Prostate gland (tissue), 2 donors: ENCODE measurements around the gene KIAA1671. TPM values are rescaled to one million over a fixed set of nuclear protein-coding genes. Genes with fewer than 3 reads are reported as not detected.

ENCODE experiments used
- DNase-seq: peaks from one replicate; pipeline ENCODE4 v3.0.0-alpha.2; 2019; ENCODE audit warnings: low spot score
- H3K27ac ChIP-seq, 2 donors: fragments of 200-600 bp; sonication (generic); 2 replicates each; pipeline ENCODE4 v1.5.1; 2017 to 2019
- H3K27me3 ChIP-seq: fragments of 200-600 bp; sonication (generic); replicated peaks from 2 replicates; pipeline ENCODE4 v1.5.1; 2019; ENCODE audit not compliant: insufficient read depth
- H3K36me3 ChIP-seq, 2 donors: fragments of 200-600 bp; sonication (generic); 1 replicate in 1 of 2; 2 replicates in 1 of 2; pipeline versions ENCODE4 v1.5.1 to v1.8.1; 2017 to 2019
- H3K4me1 ChIP-seq: fragments of 200-600 bp; sonication (generic); replicated peaks from 2 replicates; pipeline ENCODE4 v1.5.1; 2019
- H3K4me3 ChIP-seq, 2 donors: fragments of 200-600 bp; sonication (generic); 2 replicates each; pipeline ENCODE4 v1.5.1; 2017 to 2019
- H3K9me3 ChIP-seq: fragments of 200-600 bp; sonication (generic); 2 replicates; pipeline ENCODE4 v1.5.1; 2017
- CTCF ChIP-seq, 4 experiments: fragments of 200-600 bp in 2 of 4; fragments of 450-650 bp in 2 of 4; sonication (generic) in 2 of 4; IDR thresholded peaks; 1 replicate in 3 of 4; 2 replicates in 1 of 4; pipeline ENCODE4 v1.5.1; 2016 to 2019; ENCODE audit warnings: antibody characterized with exemption in 4 of 4, mild to moderate bottlenecking in 2 of 4, moderate library complexity in 2 of 4
- POLR2A ChIP-seq: fragments of 450-650 bp; IDR thresholded peaks from one replicate; pipeline ENCODE4 v1.6.1; 2016; ENCODE audit warnings: antibody characterized with exemption, mild to moderate bottlenecking
- POLR2AphosphoS5 ChIP-seq: sonication (generic); formaldehyde crosslinking; IDR thresholded peaks from one replicate; pipeline ENCODE4 v1.6.1; 2017; ENCODE audit warnings: antibody characterized with exemption
- WGBS: methylation state at CpG from one replicate; pipeline ENCODE4 v1.1.5; 2018; 5-methylcytosine and 5-hydroxymethylcytosine counted together
- intact Hi-C: fragments of 100-400 bp; cut with DNase I; formaldehyde crosslinking; loops from one replicate; pipeline ENCODE4 v1.14.2; 2022
- total RNA-seq, 2 donors: library from RNA; depleted of rRNA; stranded (reverse); fragments of >200 nt; gene quantifications; one replicate each; pipeline ENCODE4 v1.1.0, GENCODE V29; 2016

The KIAA1671 gene
- total RNA-seq, 2 donors from 2014 or later = 44.8 to 53.1 TPM

GRCh38 chr22:25114369-25115362 lies 162.2 kb downstream of the KIAA1671 start:
- peak overlapping the region in 1 of 2 donors; percentile 50 for H3K4me3 ChIP-seq
- no peaks in the 10 kb centered on the region for H3K9me3 ChIP-seq
- 55% methylated on average over 17 of the region's 17 CpGs for WGBS
- TF ChIP-seq CTCF (IDR thresholded peaks at IDR 0.05) (no peak), POLR2A (no peak), POLR2AphosphoS5 (peak; percentile 87)
- H3K27me3 ChIP-seq = no peaks in the 10 kb centered on the region
- DNase-seq = peak; percentile 66
- peak overlapping the region; percentile 55 to 71 for H3K27ac ChIP-seq
- no peaks in the 10 kb centered on the region for H3K36me3 ChIP-seq
- intact Hi-C loops = no loop called here
- peaks cover 3% of the 10 kb centered on the region for H3K4me1 ChIP-seq

- H3K4me3 ChIP-seq = no peak overlapping the region
- H3K4me1 ChIP-seq = peaks cover 8% of the 10 kb centered on the region
- TF ChIP-seq CTCF (IDR thresholded peaks at IDR 0.05) = no peak
- TF ChIP-seq POLR2AphosphoS5 = no peak
- no peak for TF ChIP-seq POLR2A
- peak overlapping the region; percentile 71 to 76 for H3K27ac ChIP-seq
- H3K36me3 ChIP-seq = no peaks in the 10 kb centered on the region
- H3K9me3 ChIP-seq = no peaks in the 10 kb centered on the region
- H3K27me3 ChIP-seq = no peaks in the 10 kb centered on the region
- no peak for DNase-seq
- 58% methylated on average over 2 of the region's 2 CpGs for WGBS
- intact Hi-C loops = no loop called here
Measured at GRCh38 chr22:25119609-25120008, 167.1 kb downstream of the KIAA1671 start.

GRCh38 chr22:25120093-25120561 lies 167.6 kb downstream of the KIAA1671 start:
- no peaks in the 10 kb centered on the region for H3K27me3 ChIP-seq
- no peaks in the 10 kb centered on the region for H3K9me3 ChIP-seq
- no peak overlapping the region for H3K4me3 ChIP-seq
- DNase-seq = peak; percentile 79
- 26% methylated on average over 3 of the region's 3 CpGs for WGBS
- no peaks in the 10 kb centered on the region for H3K36me3 ChIP-seq
- intact Hi-C loops = no loop called here
- peak overlapping the region; percentile 71 to 76 for H3K27ac ChIP-seq
- H3K4me1 ChIP-seq = peaks cover 8% of the 10 kb centered on the region
- peak; percentile 66 for TF ChIP-seq POLR2AphosphoS5
- no peak for TF ChIP-seq POLR2A

GRCh38 chr22:25120761-25121212 lies 168.3 kb downstream of the KIAA1671 start:
- H3K4me1 ChIP-seq = peaks cover 8% of the 10 kb centered on the region
- H3K27ac ChIP-seq = peak overlapping the region; percentile 71 to 76
- H3K27me3 ChIP-seq = no peaks in the 10 kb centered on the region
- H3K4me3 ChIP-seq = no peak overlapping the region
- 48% methylated on average over 12 of the region's 12 CpGs for WGBS
- TF ChIP-seq POLR2A (no peak), POLR2AphosphoS5 (peak; percentile 34), CTCF (IDR thresholded peaks at IDR 0.05) (no peak)
- no peaks in the 10 kb centered on the region for H3K36me3 ChIP-seq
- intact Hi-C loops = no loop called here
- peak; percentile 64 for DNase-seq
- H3K9me3 ChIP-seq = no peaks in the 10 kb centered on the region

GRCh38 chr22:25122136-25122764 lies 169.7 kb downstream of the KIAA1671 start:
- WGBS = 86% methylated on average over 14 of the region's 14 CpGs
- H3K27ac ChIP-seq = no peak overlapping the region

More at GRCh38 chr22:25122136-25122764, 169.7 kb downstream of the KIAA1671 start:
- H3K27me3 ChIP-seq = no peaks in the 10 kb centered on the region
- intact Hi-C loops = no loop called here
- no peaks in the 10 kb centered on the region for H3K36me3 ChIP-seq
- peaks cover 8% of the 10 kb centered on the region for H3K4me1 ChIP-seq
- TF ChIP-seq POLR2AphosphoS5 = no peak
- no peak for TF ChIP-seq POLR2A
- TF ChIP-seq CTCF (IDR thresholded peaks at IDR 0.05) = no peak
- no peak overlapping the region for H3K4me3 ChIP-seq
- no peak for DNase-seq
- H3K9me3 ChIP-seq = no peaks in the 10 kb centered on the region
